Heart left ventricle (tissue), 16 donors: ENCODE data around the gene HCN3. TPM values are rescaled to one million over a fixed set of nuclear protein-coding genes. Genes with fewer than 3 reads are reported as not detected.
A peak's percentile ranks its signal among the peaks of the same experiment; 100 is the strongest.

Source experiments
- ATAC-seq, 4 donors: fragments of 200-7000 bp; cut with Tn5 transposase; one replicate each; pipeline ENCODE4 v1.9.1; 2020 to 2022; ENCODE audit warnings: moderate library complexity in 4 of 4, mild to moderate bottlenecking in 3 of 4, moderate number of reproducible peaks in 1 of 4
- DNase-seq, 5 donors: peaks; one replicate each; pipeline ENCODE4 v3.0.0-alpha.2; 2020
- H3K27ac ChIP-seq, 12 donors: fragments of 200-600 bp; sonication (generic) in 4 of 12; one replicate each; pipeline versions ENCODE4 v1.5.0 to v1.8.0; 2016 to 2022; ENCODE audit warnings: mild to moderate bottlenecking in 2 of 12
- H3K27me3 ChIP-seq, 9 donors: fragments of 200-600 bp; sonication (generic) in 2 of 9; one replicate each; pipeline versions ENCODE4 v1.5.1 to v1.8.0; 2016 to 2022; ENCODE audit warnings: mild to moderate bottlenecking in 3 of 9
- H3K36me3 ChIP-seq, 9 donors: fragments of 200-600 bp; sonication (generic) in 2 of 9; one replicate each; pipeline versions ENCODE4 v1.5.0 to v1.8.0; 2018 to 2022; ENCODE audit warnings: mild to moderate bottlenecking in 2 of 9
- H3K4me1 ChIP-seq, 12 donors: fragments of 200-600 bp; sonication (generic) in 4 of 12; one replicate each; pipeline versions ENCODE4 v1.5.0 to v1.8.0; 2016 to 2022; ENCODE audit warnings: mild to moderate bottlenecking in 3 of 12
- H3K4me3 ChIP-seq, 12 donors: fragments of 200-600 bp; sonication (generic) in 4 of 12; one replicate each; pipeline versions ENCODE4 v1.5.0 to v1.8.0; 2017 to 2022; ENCODE audit warnings: mild to moderate bottlenecking in 9 of 12, moderate library complexity in 4 of 12
- H3K9me3 ChIP-seq, 12 donors: fragments of 200-600 bp; sonication (generic) in 4 of 12; one replicate each; pipeline versions ENCODE4 v1.5.0 to v1.8.0; 2016 to 2022; ENCODE audit warnings: mild to moderate bottlenecking in 1 of 12
- CTCF ChIP-seq, 12 donors: fragments of 200-600 bp; sonication (generic) in 4 of 12; IDR thresholded peaks; one replicate each; pipeline versions ENCODE4 v1.5.0 to v1.8.0; 2018 to 2022; ENCODE audit warnings: antibody characterized with exemption in 12 of 12, mild to moderate bottlenecking in 5 of 12
- POLR2A ChIP-seq, 2 donors: fragments of 450-650 bp; IDR thresholded peaks; one replicate each; pipeline ENCODE4 v1.6.1; 2017; ENCODE audit warnings: antibody characterized with exemption in 2 of 2, mild to moderate bottlenecking in 2 of 2, moderate library complexity in 2 of 2
- WGBS, 4 donors: extraction: QIAGEN DNeasy Blood & Tissue Kit in 2 of 4; methylation state at CpG; one replicate each; pipeline versions ENCODE4 v1.1.5 to v1.1.7; 2013 to 2018; 5-methylcytosine and 5-hydroxymethylcytosine counted together
- intact Hi-C, 10 donors: fragments of 100-400 bp; cut with DNase I; formaldehyde crosslinking; loops; one replicate each; pipeline versions ENCODE4 v1.11.1 to v1.14.2; 2022
- polyA plus RNA-seq, 2 donors: library from polyadenylated mRNA; stranded (reverse); fragments of 200-250 nt; gene quantifications; one replicate each; pipeline ENCODE4 v1.2.3, GENCODE V29; 2013
- total RNA-seq, 9 donors: library from RNA; depleted of rRNA in 2 of 9; stranded (reverse); fragments of >200 nt in 2 of 9; fragmentation: NEBNext Ultra II Directional in 3 of 9; extraction: Animal tissue kit (Norgen Biotek cat#: 25700) in 3 of 9; gene quantifications; one replicate each; pipeline versions ENCODE4 v1.1.0 to v1.2.4, GENCODE V29; 2016 to 2023
- donor health status: ischemic (EF 13 %, LVEDD 7.1; RV severe dilation, severe dysfunction).
- donor health status: healthy with polysubstance abuse.
- donor health status: DM: no; HTN: yes; CAD: no.
- donor health status: DM: no; HTN: no; CAD: no.
- donor health status: ischemic (EF 25% LVEDD 6.9; RV normal size, moderate dysfunction).
- donor health status: ischemic (EF 25% LVEDD 5.7; RV mildly dilated, moderate dysfunction).
- donor health status: healthy.
- donor health status: DM: yes; HTN: yes; CAD: no.
- donor health status: ischemic (EF 35%, LVEDD 5.7; RV mildly dilated, moderate dysfunction).
- donor health status: nonischemic (EF 11% LVEDD 7.7; RV severe dilation, severe dysfunction).
- donor health status: DM: yes; HTN: yes; CAD: no.
- donor health status: PGD.
- donor health status: ischemic (EF 29% LVEDD 5.4; RV normal size, mild dysfunction).
- donor health status: nonischemic (EF 23%, LVEDD 6.1; RV moderate dilation, normal function).

HCN3 gene
- total and polyA plus RNA-seq, 11 donors = 0.49 to 1.7 (median 1.2) TPM

DNA sequence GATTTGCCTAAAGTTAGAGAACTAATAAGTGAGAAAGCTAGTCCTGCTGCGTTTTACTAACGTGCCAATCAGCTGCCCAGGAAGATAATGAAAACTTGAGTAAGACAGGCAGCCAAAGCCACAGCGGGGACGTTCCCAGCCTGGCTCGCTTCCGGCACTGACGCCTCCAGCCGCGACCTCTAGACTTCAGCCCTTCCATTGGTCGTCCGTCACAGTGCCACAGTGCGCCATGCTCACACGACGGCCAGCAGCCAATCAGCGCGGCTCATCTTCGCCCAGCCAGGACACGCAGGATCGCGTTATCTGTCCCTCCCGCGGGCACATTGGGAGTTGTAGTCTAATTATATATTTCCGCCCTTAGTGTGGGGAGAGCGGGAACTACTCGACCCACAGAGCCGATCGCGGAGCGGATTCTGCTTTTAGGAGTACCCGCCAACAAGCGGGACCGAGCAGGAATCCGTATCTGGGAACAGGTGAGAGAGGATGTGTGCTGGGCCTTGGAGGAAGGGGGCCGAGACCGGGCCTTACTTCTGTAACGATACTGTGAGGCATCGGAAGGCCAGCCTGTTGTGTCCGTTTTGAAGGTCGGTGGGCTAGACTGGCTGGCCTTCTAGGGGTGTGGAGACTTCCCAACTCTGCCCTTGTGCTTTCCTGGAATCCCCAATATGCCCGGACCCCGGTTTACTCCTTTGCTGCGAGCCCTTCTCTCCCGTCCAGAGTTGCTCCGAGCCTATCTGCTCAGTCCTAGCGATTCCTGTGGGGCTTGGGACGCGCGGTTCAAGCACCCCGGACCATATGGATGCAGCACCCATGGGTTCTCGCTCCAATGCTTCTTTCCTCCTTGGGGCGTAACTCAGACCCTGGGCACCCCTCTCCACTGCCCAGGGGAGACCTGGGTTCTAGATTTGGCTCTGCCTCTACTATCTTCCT, 31.5 kb downstream of the HCN3 start, which contains the start of gene FDPS:
Gene FDPS (plus strand): TSS at position 374 of the 930 bp plus-strand sequence. CDS start 924 bp downstream, outside the sequence.
- Histone ChIP-seq H3K27me3 (no peaks in the 10 kb centered on the region), H3K36me3 (peaks cover 0 to 32% (median 23%) of the 10 kb centered on the region in 9 donors), H3K9me3 (no peaks in the 10 kb centered on the region), H3K27ac (peak within 1 kb of the TSS; percentile 80 to 95 (median 90)), H3K4me1 (peaks cover 4 to 34% (median 18%) of the 10 kb centered on the region in 12 donors), H3K4me3 (peak within 1 kb of the TSS; percentile 66 to 96 (median 80))
- ATAC-seq (peak; percentile 99 to 100 (median 100)), DNase-seq (peak; percentile 99)
- 0% methylated on average over 50 to 51 of the region's 51 CpGs for WGBS, 4 donors
- intact Hi-C loops = loop anchor here in 6 of 10 donors (1.0 to 5.0 kb wide), 7 partner anchors 14 to 56 kb away; partner anchors contain the start of genes HCN3 (in 4 of the 6), SCAMP3 (in 2 of the 6), CLK2 (in 1 of the 6) and ENTREP3 (in 1 of the 6)
- TF ChIP-seq POLR2A (IDR thresholded peaks at IDR 0.05) = peak in 1 of 2 donors; percentile 77
- TF ChIP-seq CTCF (IDR thresholded peaks at IDR 0.05) = peak in 3 of 12 donors; percentile 15 to 19 (median 18)

DNA sequence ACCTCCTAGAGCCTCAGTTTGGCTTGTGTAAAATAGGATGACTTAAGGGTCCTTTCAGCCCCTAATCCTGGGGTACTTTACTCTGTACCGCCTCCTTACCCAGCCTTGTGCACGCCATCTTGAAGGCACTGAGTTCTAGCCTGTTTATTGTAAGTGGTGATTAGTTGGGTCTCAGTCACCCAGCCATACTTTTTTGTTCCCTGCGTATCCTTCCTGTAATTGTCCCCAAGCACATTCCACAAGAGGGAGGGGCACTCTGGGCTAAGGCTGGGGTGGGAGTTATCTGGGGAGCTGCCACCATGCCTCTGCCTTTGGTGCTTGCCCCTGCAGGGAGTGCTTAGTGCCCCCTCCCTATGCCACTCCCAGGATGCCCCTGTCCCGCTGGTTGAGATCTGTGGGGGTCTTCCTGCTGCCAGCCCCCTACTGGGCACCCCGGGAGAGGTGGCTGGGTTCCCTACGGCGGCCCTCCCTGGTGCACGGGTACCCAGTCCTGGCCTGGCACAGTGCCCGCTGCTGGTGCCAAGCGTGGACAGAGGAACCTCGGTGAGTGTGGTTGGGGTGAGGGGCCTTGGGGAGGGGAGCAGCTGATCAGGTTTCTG, 32.3 kb downstream of the HCN3 start:
- TF ChIP-seq POLR2A (IDR thresholded peaks at IDR 0.05) = peak in 1 of 2 donors; percentile 9
- TF ChIP-seq CTCF (IDR thresholded peaks at IDR 0.05) = no peak
- Histone ChIP-seq H3K27ac (peak overlapping the region; percentile 80 to 95 (median 90)), H3K4me3 (peak overlapping the region; percentile 66 to 96 (median 80)), H3K27me3 (no peaks in the 10 kb centered on the region), H3K4me1 (peaks cover 4 to 34% (median 18%) of the 10 kb centered on the region in 12 donors), H3K9me3 (no peaks in the 10 kb centered on the region), H3K36me3 (peaks cover 0 to 40% (median 25%) of the 10 kb centered on the region in 9 donors)
- WGBS, 4 donors = 10 to 16% (median 11%) methylated on average over 7 to 11 of the region's 11 CpGs
- DNase-seq = peak; percentile 40 to 68 (median 52)
- intact Hi-C loops = loop anchor here in 4 of 10 donors (2.0 to 5.0 kb wide), 4 partner anchors 13 to 57 kb away; partner anchors contain the start of genes ENTREP3 (in 1 of the 4) and SCAMP3 (in 1 of the 4)
- peak in 3 of 4 donors; percentile 4 to 29 (median 7) for ATAC-seq

- peaks cover 4 to 26% (median 15%) of the 10 kb centered on the region in 12 donors for H3K4me1 ChIP-seq
- no peak for ATAC-seq
- TF ChIP-seq CTCF (IDR thresholded peaks at IDR 0.05) (no peak), POLR2A (IDR thresholded peaks at IDR 0.05) (no peak)
- intact Hi-C loops = no loop called here
- no peak overlapping the region for H3K4me3 ChIP-seq
- no peaks in the 10 kb centered on the region for H3K9me3 ChIP-seq
- H3K27me3 ChIP-seq = no peaks in the 10 kb centered on the region
- no peak for DNase-seq
- H3K36me3 ChIP-seq = peaks cover 0 to 73% (median 47%) of the 10 kb centered on the region in 9 donors
- H3K27ac ChIP-seq = no peak overlapping the region
- WGBS, 4 donors = 54 to 70% (median 63%) methylated on average over 8 of the region's 8 CpGs
Observed at GRCh38 chr1:155313261-155313660, 36.0 kb downstream of the HCN3 start.
